ENCODE data around the gene BIRC7. TPM values are rescaled to one million over a fixed set of nuclear protein-coding genes. Genes with fewer than 3 reads are reported as not detected.

BIRC7 gene
- total RNA-seq, 4 donors from 2014 or later, result not detected

DNA sequence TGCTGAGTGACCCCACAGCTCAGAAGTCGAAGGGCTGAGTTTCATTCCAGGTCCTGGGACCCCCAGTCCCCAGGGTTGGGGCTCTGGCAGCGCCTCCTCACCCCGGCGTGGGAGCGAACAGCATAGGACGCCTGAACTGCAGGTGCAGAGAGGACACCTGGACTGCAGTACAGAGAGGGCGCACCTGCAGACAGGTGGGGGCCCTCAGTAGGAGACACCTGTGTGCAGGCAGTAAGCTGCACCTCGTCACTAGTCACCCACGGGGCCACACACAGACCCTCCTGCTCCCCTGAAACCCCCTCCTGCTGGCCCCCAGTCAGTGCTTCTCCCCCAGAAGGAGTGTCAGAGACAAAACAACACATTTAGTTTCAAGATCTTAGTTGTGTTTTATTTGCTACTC lies 27.1 kb downstream of the BIRC7 start:
- 87% methylated on average over 9 of the region's 9 CpGs for WGBS
- peaks cover 0 to 92% (median 0%) of the 10 kb centered on the region in 4 donors for H3K27me3 ChIP-seq
- no peaks in the 10 kb centered on the region for H3K9me3 ChIP-seq
- no peak for DNase-seq (ENCODE audit: extremely low spot score)
- intact Hi-C loops (cut with DNase I), result no loop called here
- no peaks in the 10 kb centered on the region for H3K4me1 ChIP-seq
- TF ChIP-seq POLR2AphosphoS5 (IDR thresholded peaks at IDR 0.05) (no peak), POLR2A (IDR thresholded peaks at IDR 0.05; ENCODE audit: low read depth) (no peak), EP300 (IDR thresholded peaks at IDR 0.05) (no peak)
- TF ChIP-seq, protein P1, sequence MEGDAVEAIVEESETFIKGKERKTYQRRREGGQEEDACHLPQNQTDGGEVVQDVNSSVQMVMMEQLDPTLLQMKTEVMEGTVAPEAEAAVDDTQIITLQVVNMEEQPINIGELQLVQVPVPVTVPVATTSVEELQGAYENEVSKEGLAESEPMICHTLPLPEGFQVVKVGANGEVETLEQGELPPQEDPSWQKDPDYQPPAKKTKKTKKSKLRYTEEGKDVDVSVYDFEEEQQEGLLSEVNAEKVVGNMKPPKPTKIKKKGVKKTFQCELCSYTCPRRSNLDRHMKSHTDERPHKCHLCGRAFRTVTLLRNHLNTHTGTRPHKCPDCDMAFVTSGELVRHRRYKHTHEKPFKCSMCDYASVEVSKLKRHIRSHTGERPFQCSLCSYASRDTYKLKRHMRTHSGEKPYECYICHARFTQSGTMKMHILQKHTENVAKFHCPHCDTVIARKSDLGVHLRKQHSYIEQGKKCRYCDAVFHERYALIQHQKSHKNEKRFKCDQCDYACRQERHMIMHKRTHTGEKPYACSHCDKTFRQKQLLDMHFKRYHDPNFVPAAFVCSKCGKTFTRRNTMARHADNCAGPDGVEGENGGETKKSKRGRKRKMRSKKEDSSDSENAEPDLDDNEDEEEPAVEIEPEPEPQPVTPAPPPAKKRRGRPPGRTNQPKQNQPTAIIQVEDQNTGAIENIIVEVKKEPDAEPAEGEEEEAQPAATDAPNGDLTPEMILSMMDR (IDR thresholded peaks at IDR 0.05), result no peak
- H3K4me3 ChIP-seq, result no peak overlapping the region
- H3K36me3 ChIP-seq, result no peaks in the 10 kb centered on the region
- no peak overlapping the region for H3K27ac ChIP-seq (replicated peaks in 1 of 4)

DNA sequence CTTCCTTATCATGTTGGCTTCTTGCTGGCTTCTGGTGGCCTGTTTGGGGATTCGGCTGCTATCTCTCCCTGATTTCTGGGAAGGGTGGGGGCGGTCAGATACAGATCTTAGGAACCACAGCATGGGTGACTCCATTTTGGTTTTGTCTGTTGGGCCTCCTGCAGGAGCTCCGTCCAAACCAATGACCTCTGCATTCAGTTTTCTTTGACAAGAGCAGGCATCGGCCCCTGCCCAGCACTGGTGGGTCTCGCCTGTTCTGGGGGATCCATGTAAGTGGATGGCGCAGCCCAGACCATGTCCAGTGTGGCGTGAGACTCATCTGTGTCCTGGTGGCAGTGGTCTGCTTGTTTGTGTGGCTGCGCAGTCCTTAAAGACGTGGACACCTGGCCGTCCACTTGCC lies 28.3 kb downstream of the BIRC7 start:
- intact Hi-C loops (cut with DNase I), result no loop called here
- Histone ChIP-seq H3K9me3 (no peaks in the 10 kb centered on the region), H3K36me3 (no peaks in the 10 kb centered on the region), H3K4me1 (no peaks in the 10 kb centered on the region), H3K4me3 (no peak overlapping the region), H3K27me3 (peaks cover 0 to 89% (median 0%) of the 10 kb centered on the region in 4 donors), H3K27ac (replicated peaks in 1 of 4) (no peak overlapping the region)
- no peak for DNase-seq (ENCODE audit: extremely low spot score)
- 80% methylated on average over 5 of the region's 10 CpGs for WGBS
- TF ChIP-seq POLR2A (IDR thresholded peaks at IDR 0.05; ENCODE audit: low read depth), result no peak
- TF ChIP-seq, protein P1 (IDR thresholded peaks at IDR 0.05), result no peak
- no peak for TF ChIP-seq POLR2AphosphoS5 (IDR thresholded peaks at IDR 0.05)
- TF ChIP-seq EP300 (IDR thresholded peaks at IDR 0.05), result no peak

DNA sequence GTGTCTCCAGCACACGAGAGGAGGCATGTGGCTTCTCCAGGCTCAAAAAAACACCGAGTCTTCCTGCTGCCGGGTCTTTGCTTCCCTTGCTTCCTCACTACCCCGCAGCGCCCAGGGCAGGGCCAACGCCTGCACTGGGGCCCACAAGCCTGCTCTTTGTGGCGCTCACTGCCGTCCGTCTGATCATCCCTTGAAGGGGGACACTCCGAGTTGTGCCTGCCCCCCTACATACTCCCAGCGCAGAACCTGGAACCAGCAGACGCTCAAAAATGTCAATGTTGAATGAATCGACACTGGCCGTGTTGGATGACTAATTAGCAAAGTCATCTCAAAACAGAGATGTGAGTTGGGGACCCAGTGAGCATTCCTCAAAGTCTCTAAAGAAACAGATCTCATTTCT lies 28.8 kb downstream of the BIRC7 start:
- no peak for DNase-seq (ENCODE audit: extremely low spot score)
- 55% methylated on average over 14 of the region's 14 CpGs for WGBS
- Histone ChIP-seq H3K27me3 (peaks cover 0 to 84% (median 0%) of the 10 kb centered on the region in 4 donors), H3K4me1 (no peaks in the 10 kb centered on the region), H3K9me3 (no peaks in the 10 kb centered on the region), H3K27ac (replicated peaks in 1 of 4) (no peak overlapping the region), H3K36me3 (no peaks in the 10 kb centered on the region), H3K4me3 (no peak overlapping the region)
- intact Hi-C loops (cut with DNase I), result no loop called here
- TF ChIP-seq POLR2AphosphoS5 (IDR thresholded peaks at IDR 0.05) (no peak), EP300 (IDR thresholded peaks at IDR 0.05) (no peak), POLR2A (IDR thresholded peaks at IDR 0.05; ENCODE audit: low read depth) (no peak)
- TF ChIP-seq, protein P1 (IDR thresholded peaks at IDR 0.05), result no peak

DNA sequence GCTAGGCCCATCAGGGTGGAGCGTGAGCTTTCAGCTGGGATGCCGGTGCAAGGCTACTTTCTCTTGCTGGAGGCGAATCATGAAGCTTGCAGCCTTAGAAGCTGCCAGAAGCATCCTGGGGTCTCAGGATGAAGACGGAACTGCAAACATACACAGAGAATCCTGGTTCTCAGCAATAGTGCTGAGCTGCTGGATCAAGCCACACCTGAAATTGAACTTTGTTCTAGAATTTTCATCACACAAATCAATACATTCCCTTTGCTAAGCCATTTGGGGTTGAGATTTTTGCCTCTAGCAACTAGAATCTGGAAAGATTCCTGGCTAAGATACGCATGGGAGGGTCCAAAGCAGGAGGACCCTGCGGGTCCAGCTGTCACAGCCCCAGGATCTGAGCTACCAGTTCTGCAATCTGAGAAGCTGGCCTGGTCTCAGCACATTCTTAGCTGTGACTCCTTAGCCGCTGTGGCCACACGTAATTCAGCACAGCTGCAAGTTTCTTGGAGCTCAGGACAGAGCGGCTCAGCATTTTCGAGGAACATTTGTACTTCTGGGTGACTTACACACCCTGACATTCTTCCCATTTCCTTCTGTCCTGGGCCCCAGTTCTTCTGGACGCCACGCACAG lies 30.3 kb downstream of the BIRC7 start:
- 82% methylated on average over 8 of the region's 12 CpGs for WGBS
- no peak for TF ChIP-seq EP300 (IDR thresholded peaks at IDR 0.05)
- no peak for TF ChIP-seq POLR2A (IDR thresholded peaks at IDR 0.05; ENCODE audit: low read depth)
- TF ChIP-seq, protein P1 (IDR thresholded peaks at IDR 0.05), result no peak
- TF ChIP-seq POLR2AphosphoS5 (IDR thresholded peaks at IDR 0.05), result no peak
- Histone ChIP-seq H3K36me3 (no peaks in the 10 kb centered on the region), H3K4me1 (no peaks in the 10 kb centered on the region), H3K27me3 (peaks cover 0 to 69% (median 0%) of the 10 kb centered on the region in 4 donors), H3K27ac (replicated peaks in 1 of 4) (no peak overlapping the region), H3K4me3 (no peak overlapping the region), H3K9me3 (no peaks in the 10 kb centered on the region)
- intact Hi-C loops (cut with DNase I), result no loop called here
- DNase-seq (ENCODE audit: extremely low spot score), result no peak

DNA sequence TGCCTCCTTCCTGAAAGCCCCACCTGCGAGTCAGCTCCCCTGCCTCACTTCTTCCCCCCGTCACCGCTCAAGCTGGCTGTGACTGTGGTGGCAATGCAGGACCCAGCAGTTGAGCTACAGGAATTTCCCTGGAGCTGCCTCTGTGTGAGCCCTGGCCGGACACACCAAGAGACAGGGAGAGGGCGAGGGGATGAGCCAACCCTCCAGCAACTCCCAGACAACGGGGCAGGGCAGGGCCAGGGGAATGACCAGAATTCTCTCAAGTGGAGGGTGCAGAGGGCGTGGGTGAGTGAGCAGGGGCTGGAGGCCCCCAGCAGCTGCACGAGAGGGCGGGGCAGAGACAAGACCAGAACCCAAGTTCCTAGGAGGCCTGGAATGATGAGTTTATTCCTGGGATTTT lies 32.0 kb downstream of the BIRC7 start:
- H3K27me3 ChIP-seq, result peaks cover 0 to 52% (median 0%) of the 10 kb centered on the region in 4 donors
- H3K27ac ChIP-seq (replicated peaks in 1 of 4), result no peak overlapping the region
- H3K36me3 ChIP-seq, result no peaks in the 10 kb centered on the region
- no peak for DNase-seq (ENCODE audit: extremely low spot score)
- no peak overlapping the region for H3K4me3 ChIP-seq
- no peaks in the 10 kb centered on the region for H3K9me3 ChIP-seq
- WGBS, result 67% methylated on average over 7 of the region's 9 CpGs
- intact Hi-C loops (cut with DNase I), result no loop called here
- peaks cover 7 to 12% (median 8%) of the 10 kb centered on the region in 4 donors for H3K4me1 ChIP-seq
- TF ChIP-seq POLR2A (IDR thresholded peaks at IDR 0.05; ENCODE audit: low read depth), result no peak
- no peak for TF ChIP-seq POLR2AphosphoS5 (IDR thresholded peaks at IDR 0.05)
- TF ChIP-seq, protein P1 (IDR thresholded peaks at IDR 0.05), result no peak
- no peak for TF ChIP-seq EP300 (IDR thresholded peaks at IDR 0.05)
